ENCODE measurements around the gene PIGW.
"Not testable (repeated sequence)": the region's sequence is repeated elsewhere in the genome, so short reads cannot be mapped to it uniquely, and the experiment has no call there.

PIGW gene

DNA sequence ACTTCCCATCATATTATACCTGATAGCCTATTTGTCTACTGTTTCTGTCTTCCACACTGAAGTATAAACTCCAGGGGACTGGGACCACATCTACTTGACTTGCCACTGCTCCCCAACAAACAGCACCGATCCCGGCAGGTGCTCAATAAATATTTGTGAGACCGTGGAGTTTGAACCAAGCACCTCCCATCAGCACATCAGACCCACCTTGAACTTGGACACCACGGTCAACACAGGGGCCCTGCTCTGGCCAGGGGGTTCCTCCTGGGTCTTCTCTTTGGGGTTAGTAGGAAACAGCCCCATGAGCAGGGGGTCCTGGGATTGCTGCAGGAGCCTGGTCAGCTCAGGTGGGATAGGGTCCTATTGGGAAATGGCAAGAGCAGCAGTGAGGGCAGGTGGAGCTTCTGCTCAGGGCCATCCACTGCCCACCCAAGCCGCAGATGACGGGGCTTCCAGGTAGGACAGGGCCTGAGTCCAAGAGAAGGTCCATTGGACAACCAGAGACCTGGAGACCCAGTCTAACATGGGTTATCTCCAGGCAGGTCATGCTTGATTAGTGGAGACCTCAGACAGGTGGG is 28.4 kb upstream of the PIGW start:
- Histone ChIP-seq H3K36me3 (peaks cover 41% of the 10 kb centered on the region), H3K4me1 (peaks cover 12% of the 10 kb centered on the region), H3K27me3 (no peaks in the 10 kb centered on the region), H3K4me3 (ENCODE audit: low read depth, low read length) (no peak overlapping the region), H3K9me3 (no peaks in the 10 kb centered on the region)
- no peak for DNase-seq
- TF ChIP-seq, protein P1, sequence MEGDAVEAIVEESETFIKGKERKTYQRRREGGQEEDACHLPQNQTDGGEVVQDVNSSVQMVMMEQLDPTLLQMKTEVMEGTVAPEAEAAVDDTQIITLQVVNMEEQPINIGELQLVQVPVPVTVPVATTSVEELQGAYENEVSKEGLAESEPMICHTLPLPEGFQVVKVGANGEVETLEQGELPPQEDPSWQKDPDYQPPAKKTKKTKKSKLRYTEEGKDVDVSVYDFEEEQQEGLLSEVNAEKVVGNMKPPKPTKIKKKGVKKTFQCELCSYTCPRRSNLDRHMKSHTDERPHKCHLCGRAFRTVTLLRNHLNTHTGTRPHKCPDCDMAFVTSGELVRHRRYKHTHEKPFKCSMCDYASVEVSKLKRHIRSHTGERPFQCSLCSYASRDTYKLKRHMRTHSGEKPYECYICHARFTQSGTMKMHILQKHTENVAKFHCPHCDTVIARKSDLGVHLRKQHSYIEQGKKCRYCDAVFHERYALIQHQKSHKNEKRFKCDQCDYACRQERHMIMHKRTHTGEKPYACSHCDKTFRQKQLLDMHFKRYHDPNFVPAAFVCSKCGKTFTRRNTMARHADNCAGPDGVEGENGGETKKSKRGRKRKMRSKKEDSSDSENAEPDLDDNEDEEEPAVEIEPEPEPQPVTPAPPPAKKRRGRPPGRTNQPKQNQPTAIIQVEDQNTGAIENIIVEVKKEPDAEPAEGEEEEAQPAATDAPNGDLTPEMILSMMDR (IDR thresholded peaks at IDR 0.05; ENCODE audit: low read depth, low read length), result no peak

DNA sequence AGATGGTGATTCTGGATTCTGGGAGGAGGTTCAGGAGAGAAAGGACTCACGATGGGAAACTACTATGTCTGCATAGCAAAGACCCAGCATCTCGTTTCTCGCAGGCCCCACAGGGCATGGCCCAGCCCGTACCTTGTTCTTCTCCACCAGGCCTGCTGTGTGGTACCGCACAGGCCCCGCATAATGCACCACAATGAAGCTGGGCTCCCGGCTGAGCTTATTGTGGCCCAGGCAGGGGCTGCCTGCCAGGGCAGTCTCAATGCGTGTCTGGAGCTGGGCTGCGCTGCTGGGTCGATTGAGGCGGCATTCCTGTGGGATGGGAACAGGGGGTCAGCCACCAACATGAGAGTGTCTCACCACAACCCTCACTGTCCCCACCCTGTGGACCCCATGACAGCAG is 28.0 kb upstream of the PIGW start:
- Histone ChIP-seq H3K27me3 (no peaks in the 10 kb centered on the region), H3K9me3 (no peaks in the 10 kb centered on the region), H3K4me1 (peaks cover 14% of the 10 kb centered on the region), H3K4me3 (ENCODE audit: low read depth, low read length) (no peak overlapping the region), H3K36me3 (peaks cover 45% of the 10 kb centered on the region)
- TF ChIP-seq, protein P1 (IDR thresholded peaks at IDR 0.05; ENCODE audit: low read depth, low read length), result no peak
- DNase-seq, result no peak

DNA sequence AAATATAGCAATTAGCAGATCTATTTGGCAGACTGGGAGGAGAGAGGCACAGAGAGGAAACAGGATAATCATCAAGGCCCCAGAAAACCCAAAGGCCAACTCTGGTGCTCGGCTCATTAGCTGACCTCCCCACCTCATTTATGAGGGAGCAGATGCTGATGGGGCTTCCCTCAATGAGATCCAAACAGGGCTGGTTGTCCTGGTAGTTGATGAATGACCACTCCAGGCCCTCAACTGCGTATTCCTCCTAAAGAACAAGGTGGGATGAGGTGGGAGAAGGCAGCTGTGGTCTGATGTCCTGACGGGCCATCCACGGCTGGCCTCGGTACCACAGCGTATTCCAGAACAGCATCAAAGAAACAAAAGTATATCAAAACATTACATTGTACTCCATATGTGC is 27.5 kb upstream of the PIGW start:
- TF ChIP-seq, protein P1 (IDR thresholded peaks at IDR 0.05; ENCODE audit: low read depth, low read length), result no peak
- Histone ChIP-seq H3K9me3 (no peaks in the 10 kb centered on the region), H3K4me1 (peaks cover 14% of the 10 kb centered on the region), H3K36me3 (peaks cover 45% of the 10 kb centered on the region), H3K4me3 (ENCODE audit: low read depth, low read length) (no peak overlapping the region), H3K27me3 (no peaks in the 10 kb centered on the region)
- DNase-seq, result no peak

DNA sequence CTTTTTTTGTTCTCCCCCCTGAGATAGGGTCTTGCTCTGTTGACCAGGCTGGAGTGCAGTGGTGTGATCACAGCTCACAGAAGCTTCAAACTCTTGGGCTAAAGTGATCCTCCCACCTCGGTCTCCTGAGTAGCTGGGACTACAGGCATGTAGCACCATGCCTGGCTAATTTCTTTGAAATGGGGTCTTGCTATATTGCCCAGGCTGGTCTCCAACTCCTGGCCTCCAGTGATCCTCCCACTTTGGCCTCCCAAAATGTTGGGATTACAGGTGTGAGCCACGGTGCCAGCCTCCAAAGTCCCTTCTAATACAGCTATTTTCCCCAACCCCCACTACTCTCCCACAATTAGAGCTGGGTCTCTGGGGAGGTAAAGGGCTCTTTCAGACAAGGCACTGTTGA is 26.3 kb upstream of the PIGW start:
- H3K27me3 ChIP-seq; H3K4me3 ChIP-seq (ENCODE audit: low read depth, low read length); H3K9me3 ChIP-seq; DNase-seq: not testable (repeated sequence)
- Histone ChIP-seq H3K36me3 (peaks cover 35% of the 10 kb centered on the region), H3K4me1 (peaks cover 14% of the 10 kb centered on the region)

DNA sequence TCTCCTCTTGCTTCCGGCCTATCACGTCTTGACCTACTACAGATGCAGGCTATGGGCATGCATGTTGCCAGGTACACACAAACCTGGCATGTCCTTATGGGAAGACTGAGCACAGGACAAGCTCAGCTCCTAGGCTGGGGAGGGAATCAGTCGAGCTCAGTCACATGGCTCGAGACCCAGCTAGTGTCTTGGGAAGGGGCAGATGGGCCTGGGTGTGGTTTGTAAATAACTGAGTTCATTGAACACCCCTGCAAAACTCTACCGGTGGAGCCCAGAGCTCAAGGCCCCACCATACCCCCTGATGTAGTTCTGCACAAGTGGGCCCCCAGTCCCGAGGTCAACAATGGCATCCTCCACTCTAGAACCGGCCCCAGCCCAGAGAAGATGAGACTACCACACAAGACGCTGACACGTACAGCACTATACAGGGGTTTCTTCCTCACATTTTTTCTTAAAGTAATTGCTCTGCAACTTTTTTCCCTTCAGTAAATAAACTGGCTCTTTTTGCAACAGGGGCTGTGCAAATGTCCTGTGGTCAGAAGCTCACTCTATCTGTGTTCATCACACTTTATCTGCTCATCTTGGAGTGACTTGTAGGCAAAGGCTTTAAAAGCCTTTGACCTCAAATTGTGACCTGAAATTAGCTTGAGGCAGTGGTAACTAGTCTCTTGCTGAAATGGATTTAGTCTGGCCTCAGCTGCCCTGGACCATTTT is 25.4 kb upstream of the PIGW start:
- Histone ChIP-seq H3K9me3 (no peaks in the 10 kb centered on the region), H3K36me3 (peaks cover 30% of the 10 kb centered on the region), H3K27me3 (no peaks in the 10 kb centered on the region), H3K4me1 (peaks cover 14% of the 10 kb centered on the region), H3K4me3 (ENCODE audit: low read depth, low read length) (no peak overlapping the region)
- no peak for DNase-seq
- TF ChIP-seq, protein P1 (IDR thresholded peaks at IDR 0.05; ENCODE audit: low read depth, low read length), result no peak

DNA sequence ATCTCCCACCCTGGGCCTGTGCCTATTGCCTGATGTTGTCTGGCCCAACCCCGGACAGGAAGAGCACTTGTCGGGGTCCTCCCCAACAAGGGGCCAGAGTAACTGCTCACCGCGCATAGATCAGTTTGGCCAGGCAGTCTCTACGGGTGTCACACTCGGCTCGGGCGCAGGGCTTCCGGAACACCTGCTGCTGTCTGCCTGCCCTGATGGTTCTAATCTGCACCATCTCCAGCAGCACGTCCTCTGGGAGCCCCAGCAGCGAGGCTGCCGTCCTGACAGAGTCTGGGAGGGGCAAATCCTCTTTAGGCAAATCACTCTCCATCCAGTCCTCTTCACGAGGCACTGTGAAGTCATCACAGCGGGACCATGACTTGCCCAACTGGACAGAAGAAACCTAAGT is 24.2 kb upstream of the PIGW start:
- peaks cover 30% of the 10 kb centered on the region for H3K36me3 ChIP-seq
- no peaks in the 10 kb centered on the region for H3K9me3 ChIP-seq
- H3K27me3 ChIP-seq, result no peaks in the 10 kb centered on the region
- TF ChIP-seq, protein P1 (IDR thresholded peaks at IDR 0.05; ENCODE audit: low read depth, low read length), result no peak
- no peak overlapping the region for H3K4me3 ChIP-seq (ENCODE audit: low read depth, low read length)
- DNase-seq, result peak; percentile 87
- H3K4me1 ChIP-seq, result peaks cover 14% of the 10 kb centered on the region
